ENCODE measurements around the gene TMEM150A. TPM values are rescaled to one million over a fixed set of nuclear protein-coding genes. Genes with fewer than 3 reads are reported as not detected.
"Not testable (repeated sequence)": the region's sequence is repeated elsewhere in the genome, so short reads cannot be mapped to it uniquely, and the experiment has no call there.

TMEM150A gene
- total RNA-seq, 1 donor from 2014 or later, result 4.9 TPM

DNA sequence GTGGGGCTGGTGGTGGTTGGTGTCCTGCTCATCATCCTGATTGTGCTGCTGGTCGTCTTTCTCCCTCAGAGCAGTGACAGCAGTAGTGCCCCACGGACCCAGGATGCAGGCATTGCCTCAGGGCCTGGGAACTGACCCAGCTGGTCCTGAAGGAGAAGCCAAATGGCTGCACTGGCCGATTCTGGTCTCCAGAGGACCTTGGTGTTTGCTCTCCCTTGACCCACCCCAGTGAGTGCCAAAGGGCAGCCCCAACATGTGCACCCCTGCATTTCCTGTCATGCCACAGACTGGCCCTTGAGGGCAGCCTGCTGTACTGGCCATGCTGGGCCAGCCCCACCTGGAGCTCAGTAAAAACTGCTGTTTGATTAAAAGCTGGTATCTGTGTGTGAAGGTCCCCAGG is 9.5 kb downstream of the TMEM150A start:
- DNase-seq, result no peak

DNA sequence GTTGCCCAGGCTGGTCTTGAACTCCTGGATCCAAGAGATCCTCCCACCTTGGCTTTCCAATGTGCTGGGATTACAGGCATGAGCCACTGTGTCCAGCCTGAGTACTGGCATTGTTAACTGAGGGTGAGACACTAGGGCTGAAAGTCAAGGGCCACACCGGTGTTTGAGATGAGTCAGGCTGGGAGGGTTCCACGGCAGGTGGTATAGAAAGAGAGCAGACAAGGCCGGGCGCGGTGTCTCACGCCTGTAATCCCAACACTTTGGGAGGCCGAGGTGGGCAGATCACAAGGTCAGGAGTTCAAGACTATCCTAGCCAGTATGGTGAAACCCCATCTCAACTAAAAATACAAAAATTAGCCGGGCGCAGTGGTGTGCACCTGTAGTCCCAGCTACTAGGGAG is 10.2 kb downstream of the TMEM150A start:
- DNase-seq, result not testable (repeated sequence)

DNA sequence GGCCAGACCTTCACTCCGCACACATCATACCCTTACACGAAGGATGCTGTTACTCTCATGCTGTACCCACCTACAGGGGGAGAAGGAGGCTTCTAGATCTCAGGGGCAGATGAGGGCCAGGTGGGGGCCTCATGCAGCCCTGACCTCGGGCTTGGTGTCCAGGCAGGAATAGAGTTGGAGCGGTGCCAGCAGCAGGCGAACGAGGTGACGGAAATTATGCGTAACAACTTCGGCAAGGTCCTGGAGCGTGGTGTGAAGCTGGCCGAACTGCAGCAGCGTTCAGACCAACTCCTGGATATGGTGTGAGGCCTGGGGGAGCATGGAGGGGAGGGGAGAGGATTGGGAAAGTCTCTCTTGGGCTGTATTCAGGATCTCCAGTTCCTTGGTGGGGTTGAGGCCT is 10.9 kb downstream of the TMEM150A start:
- DNase-seq, result no peak

GRCh38 chr2:85590950-85591349 is 11.5 kb downstream of the TMEM150A start:
- DNase-seq, result no peak

- no peak for DNase-seq
These were observed 12.3 kb downstream of the TMEM150A start for GRCh38 chr2:85589982-85590791.

- DNase-seq, result no peak
These were observed 13.3 kb downstream of the TMEM150A start for GRCh38 chr2:85589181-85589580.

- DNase-seq, result no peak
These were observed 13.9 kb downstream of the TMEM150A start for GRCh38 chr2:85588645-85589044.

DNA sequence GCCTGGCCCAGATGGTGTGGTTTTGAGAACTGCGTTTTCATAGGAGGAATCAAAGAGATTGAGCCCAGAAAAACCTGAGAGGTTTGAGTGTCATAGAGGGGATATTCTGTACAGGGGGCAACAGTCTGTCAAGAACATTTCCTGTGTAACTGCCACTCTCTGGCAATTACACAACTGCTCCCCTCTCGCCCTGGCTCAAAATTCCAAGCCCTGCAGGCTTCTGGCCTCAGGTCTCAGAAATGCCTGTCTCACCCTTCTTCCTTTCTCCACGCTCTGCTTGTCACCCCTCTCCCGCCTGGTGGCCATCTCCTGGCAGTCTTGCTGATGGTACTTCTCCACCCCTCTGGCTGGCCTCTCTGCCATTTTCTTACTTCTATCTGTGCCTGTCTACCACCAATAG is 14.3 kb downstream of the TMEM150A start:
- DNase-seq, result no peak

DNA sequence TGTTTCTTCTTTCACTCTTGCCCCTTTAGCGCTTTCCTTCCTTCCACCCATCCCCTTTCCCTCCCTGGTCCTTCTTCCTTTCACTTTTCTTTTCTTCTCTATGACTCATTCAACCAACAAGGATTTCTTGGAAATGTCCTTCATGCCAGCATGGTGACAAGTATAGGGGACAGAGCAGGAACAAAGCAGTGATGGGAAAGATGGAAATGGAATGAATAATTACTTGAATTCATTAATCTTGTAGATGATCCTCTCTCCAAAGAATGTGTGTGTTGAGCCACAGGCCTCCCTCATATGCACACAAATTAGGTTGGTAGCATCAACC is 16.8 kb downstream of the TMEM150A start:
- no peak for DNase-seq

DNA sequence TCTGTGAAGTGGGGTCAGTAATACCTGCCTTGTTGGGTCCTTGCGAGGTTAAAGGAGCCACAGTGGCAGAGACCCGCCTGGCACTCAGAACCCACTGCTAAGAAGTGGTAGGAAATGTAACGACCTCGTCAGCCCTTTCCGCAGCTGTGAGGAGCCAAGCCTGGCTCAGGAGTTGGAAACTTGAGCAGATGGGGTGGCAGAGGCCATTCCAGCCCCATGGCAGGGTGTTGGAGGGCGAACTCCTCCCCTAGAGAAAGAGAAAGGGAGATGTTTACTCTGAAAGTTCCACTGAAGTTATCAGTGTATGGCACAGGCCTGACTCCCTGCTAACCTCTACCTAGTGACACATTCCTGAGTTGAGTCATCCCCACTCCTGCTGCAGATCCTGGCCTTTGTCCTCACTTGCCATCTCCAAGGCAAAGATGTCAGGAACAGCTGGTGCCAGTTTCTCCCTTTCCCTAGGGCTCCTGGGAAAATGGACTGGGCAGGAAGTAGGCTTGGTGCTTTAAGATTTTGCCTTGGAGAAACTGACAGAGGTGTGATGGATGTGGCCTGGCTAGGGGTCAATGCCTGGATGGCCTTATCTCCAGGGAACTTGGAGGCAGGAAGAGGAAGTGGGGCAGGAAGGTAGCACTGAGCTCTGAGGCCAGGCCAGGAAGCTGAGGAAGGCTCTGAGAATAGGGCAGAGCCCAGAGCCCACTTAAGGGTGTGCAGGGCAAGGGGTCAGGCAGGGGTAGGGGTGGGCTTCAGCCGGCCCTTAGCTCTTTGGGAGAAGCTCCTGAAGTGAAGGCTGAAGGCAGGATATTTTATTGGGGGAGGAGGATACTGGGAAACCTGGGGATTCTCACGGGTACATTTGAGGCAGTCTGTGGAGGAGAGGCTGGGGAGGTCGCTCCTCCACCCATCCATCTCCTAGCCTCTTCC is 17.4 kb downstream of the TMEM150A start:
- no peak for DNase-seq

DNA sequence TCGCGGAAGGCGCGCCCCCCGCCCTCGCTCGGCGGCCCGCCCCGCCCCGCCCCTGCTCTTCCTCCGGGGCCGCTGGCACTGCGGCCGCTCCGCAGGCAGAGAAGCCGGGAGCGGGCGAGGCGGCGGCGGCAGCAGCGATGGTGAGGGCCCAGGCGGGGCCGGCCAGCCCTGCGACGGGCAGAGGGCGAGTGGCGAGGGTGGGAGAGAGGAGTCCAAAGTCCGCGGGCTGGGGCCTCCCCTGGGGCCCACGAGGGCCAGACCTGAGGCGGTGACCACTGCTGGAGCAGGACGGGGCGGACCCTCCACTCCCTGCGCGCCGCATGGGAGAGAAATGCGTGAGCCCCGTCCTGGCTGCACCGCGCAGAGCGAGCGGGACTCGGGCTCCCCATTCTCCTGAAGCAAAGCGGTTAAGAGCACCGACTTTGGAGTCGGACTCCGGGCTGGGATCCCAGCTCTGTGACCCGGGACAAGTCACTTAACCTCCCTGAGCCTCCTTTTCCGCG is 18.1 kb downstream of the TMEM150A start, which contains the start of gene VAMP5:
Gene VAMP5, plus strand, starts transcription at position 78 of the 503 bp plus-strand sequence. Its CDS starts 60 bp downstream, at position 138.
- no peak for DNase-seq

DNA sequence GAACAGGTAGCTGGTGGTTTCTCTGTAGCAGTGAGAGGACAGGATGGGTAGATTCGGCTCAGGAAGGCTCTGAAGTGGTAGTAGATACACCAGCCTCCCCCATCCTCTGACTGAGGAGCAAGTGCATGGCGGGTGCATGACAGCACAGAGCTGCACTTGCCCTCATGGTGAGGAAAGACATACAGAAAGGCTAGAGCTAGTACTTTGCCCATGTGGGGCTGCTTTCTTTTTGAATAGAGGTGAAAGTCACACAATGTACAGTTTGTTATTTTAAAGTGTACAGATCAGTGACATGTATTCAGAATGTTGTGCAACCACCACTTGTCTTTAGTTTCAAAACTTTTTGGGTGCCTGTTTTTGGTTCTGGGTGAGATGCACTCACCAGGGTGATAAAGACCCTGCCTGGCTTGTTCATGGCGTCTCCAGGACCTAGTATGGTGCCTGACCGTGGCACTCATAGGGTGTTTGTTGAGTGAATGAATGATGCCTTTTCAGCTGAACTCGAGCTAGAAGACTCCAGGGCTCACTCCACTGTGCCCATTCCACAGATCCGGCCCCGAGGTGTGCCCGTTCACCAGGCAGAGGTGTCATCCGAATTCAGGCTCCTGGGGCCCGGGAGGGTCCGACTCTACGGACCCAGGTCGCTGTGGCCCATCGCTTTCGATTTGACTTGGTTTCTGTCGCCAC is 18.7 kb downstream of the TMEM150A start:
- DNase-seq, result no peak

DNA sequence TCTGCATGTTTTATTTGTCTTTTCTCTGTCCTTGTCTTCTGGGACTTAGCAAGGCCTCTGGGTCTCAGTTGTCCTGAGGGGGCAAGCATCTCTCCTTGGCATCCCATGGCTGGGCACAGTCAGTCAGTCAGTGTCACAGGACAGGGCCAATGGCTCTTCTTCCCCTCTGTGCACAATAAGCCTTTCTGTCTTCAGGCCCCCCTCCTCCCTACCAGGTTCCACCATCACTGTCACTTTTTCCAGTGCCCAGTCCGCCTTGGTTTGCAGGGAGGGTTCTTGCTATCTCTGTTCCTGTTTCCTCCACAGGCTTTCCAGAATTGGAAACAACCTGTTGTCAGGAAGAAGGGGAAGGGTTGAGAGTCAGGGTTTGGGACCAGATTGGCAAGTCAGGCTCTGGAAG is 20.0 kb downstream of the TMEM150A start:
- DNase-seq, result no peak

GRCh38 chr2:85580206-85580605 is 22.3 kb downstream of the TMEM150A start:
- no peak for DNase-seq

DNA sequence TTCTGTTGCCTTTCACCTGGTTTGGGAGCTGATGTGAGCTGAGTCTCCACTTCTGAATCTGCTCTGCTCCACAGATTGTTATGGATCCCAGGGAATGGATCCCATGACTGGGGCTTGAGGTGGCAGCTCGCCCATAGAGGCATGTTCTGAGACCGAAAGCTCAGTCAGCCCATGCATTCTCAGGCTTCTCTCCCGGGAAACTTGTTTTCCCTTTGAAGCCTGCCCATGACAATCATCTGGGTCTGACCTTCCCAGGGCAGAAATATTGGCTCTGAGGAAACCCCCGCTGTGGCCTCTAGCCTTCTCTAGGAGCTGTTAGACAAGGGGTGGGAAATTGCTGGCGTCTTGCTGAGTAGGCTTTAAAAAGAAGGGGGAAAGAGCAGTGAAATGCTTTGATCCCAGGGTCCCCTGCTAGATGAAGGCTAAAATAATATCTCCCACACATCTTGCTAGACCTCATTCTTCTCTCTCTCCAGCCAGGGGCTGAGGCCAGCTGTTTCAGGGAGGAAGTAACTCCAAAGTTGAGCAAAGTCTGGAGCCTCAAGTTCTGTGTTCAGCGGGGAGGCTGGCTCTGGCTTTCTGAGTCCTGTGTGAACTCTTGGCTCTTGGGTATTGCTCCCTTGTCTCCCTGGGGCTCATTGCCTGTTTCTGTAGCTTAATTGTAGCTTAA is 23.1 kb downstream of the TMEM150A start:
- no peak for DNase-seq

GRCh38 chr2:85578243-85579180 is 24.0 kb downstream of the TMEM150A start:
- DNase-seq, result peak; percentile 43

GRCh38 chr2:85577386-85578242 is 24.9 kb downstream of the TMEM150A start, which contains the start of gene VAMP8:
VAMP8 (plus strand) TSS chr2:85577586; CDS start chr2:85577647, 61 bp downstream.
- peak; percentile 46 for DNase-seq

GRCh38 chr2:85577063-85577385 is 25.5 kb downstream of the TMEM150A start:
- no peak for DNase-seq

DNA sequence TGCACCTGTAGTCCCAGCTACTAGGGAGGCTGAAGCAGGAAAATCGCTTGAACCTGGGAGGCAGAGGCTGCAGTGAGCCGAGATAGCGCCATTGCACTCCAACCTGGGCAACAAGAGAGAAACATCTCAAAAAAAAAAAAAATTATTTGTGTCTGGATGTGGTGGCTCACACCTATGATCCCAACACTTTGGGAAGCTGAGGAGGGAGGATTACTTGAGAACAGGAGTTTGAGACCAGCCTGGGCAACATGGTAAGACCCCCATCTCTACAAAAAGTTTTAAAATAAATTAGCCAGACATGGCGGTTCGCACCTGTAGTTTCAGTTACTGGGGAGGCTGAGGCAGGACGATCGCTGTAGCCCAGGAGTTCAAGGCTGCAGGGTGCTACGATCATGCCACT is 26.8 kb downstream of the TMEM150A start:
- no peak for DNase-seq

DNA sequence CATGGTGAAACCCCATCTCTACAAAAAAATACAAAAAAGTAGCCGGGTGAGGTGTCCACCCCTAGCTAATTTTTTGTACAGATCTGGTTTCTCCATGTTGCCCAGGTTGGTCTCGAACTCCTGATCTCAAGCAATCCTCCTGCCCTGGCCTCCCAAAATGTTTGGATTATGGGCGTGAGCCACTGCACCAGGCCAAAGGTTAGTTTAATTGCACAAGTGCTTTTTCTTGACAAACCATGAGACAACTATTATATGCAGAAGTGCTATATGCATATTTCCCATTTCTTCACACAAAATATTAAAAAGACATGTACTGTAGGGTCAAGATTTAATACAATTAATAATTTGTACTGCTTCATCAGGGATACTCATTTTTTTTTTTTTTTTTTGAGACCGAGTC is 36.2 kb downstream of the TMEM150A start:
- DNase-seq, result no peak
